ENCODE measurements around the gene ZNF513. TPM values are rescaled to one million over a fixed set of nuclear protein-coding genes. Genes with fewer than 3 reads are reported as not detected.

Gene ZNF513
- total and polyA plus RNA-seq, 2 experiments from 2014 or later, result 20.6 to 26.1 TPM

DNA sequence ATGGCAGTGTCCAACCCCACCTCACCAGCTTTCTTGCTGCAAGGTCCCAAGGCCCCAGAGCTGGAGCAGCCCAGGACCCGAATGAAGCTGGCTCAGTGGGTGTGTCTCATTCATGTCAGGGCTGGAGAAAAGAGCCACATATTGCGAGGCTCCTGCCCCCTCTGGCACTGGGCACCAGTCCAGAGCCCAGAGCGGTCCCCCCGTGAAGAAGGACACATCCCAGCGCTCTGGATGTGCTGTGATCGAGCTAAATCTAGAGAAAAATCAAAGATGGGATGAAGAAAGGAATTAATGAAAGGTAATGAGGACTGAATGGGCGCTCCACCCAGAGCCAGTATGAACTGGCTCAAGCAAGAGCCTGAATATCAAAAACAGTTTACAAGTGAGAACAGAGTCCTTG is 44.4 kb downstream of the ZNF513 start:
- no peaks in the 10 kb centered on the region for H3K36me3 ChIP-seq (replicated peaks; ENCODE audit: insufficient read depth, low read depth)
- no peaks in the 10 kb centered on the region for H3K9me2 ChIP-seq (replicated peaks; ENCODE audit: insufficient read depth)
- no peak overlapping the region for H2AFZ ChIP-seq
- no peaks in the 10 kb centered on the region for H3K27me3 ChIP-seq
- H3K27ac ChIP-seq, result no peak overlapping the region
- no peak overlapping the region for H3K4me3 ChIP-seq
- H3K79me2 ChIP-seq, result no peaks in the 10 kb centered on the region
- H3K9me3 ChIP-seq (ENCODE audit: low read depth), result no peaks in the 10 kb centered on the region
- no peaks in the 10 kb centered on the region for H3K4me1 ChIP-seq (ENCODE audit: insufficient read depth)
- 98% methylated on average over 7 of the region's 7 CpGs for WGBS (ENCODE audit: low lambda C conversion rate, missing lambda C conversion rate)
- no peak for TF ChIP-seq EZH2 (IDR thresholded peaks at IDR 0.05; ENCODE audit: borderline replicate concordance)
- no peak for TF ChIP-seq EZH2phosphoT487 (IDR thresholded peaks at IDR 0.05; ENCODE audit: low read depth, severe bottlenecking, unreplicated experiment)
- TF ChIP-seq, protein P1, sequence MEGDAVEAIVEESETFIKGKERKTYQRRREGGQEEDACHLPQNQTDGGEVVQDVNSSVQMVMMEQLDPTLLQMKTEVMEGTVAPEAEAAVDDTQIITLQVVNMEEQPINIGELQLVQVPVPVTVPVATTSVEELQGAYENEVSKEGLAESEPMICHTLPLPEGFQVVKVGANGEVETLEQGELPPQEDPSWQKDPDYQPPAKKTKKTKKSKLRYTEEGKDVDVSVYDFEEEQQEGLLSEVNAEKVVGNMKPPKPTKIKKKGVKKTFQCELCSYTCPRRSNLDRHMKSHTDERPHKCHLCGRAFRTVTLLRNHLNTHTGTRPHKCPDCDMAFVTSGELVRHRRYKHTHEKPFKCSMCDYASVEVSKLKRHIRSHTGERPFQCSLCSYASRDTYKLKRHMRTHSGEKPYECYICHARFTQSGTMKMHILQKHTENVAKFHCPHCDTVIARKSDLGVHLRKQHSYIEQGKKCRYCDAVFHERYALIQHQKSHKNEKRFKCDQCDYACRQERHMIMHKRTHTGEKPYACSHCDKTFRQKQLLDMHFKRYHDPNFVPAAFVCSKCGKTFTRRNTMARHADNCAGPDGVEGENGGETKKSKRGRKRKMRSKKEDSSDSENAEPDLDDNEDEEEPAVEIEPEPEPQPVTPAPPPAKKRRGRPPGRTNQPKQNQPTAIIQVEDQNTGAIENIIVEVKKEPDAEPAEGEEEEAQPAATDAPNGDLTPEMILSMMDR (IDR thresholded peaks at IDR 0.05; ENCODE audit: poor library complexity), result no peak
- no peak overlapping the region for H3K4me2 ChIP-seq
- no peaks in the 10 kb centered on the region for H4K20me1 ChIP-seq (ENCODE audit: insufficient read depth, poor library complexity, severe bottlenecking)
- DNase-seq (ENCODE audit: low spot score), result no peak

- Histone ChIP-seq H3K4me3 (no peak overlapping the region), H3K9me2 (replicated peaks; ENCODE audit: insufficient read depth) (no peaks in the 10 kb centered on the region), H3K9me3 (ENCODE audit: low read depth) (no peaks in the 10 kb centered on the region), H3K79me2 (no peaks in the 10 kb centered on the region), H3K4me1 (ENCODE audit: insufficient read depth) (no peaks in the 10 kb centered on the region), H4K20me1 (ENCODE audit: insufficient read depth, poor library complexity, severe bottlenecking) (no peaks in the 10 kb centered on the region), H3K27ac (no peak overlapping the region), H2AFZ (no peak overlapping the region), H3K36me3 (replicated peaks; ENCODE audit: insufficient read depth, low read depth) (no peaks in the 10 kb centered on the region), H3K27me3 (no peaks in the 10 kb centered on the region), H3K4me2 (no peak overlapping the region)
- no peak for DNase-seq (ENCODE audit: low spot score)
- WGBS (ENCODE audit: low lambda C conversion rate, missing lambda C conversion rate), result 88% methylated on average over 3 of the region's 3 CpGs
- TF ChIP-seq EZH2phosphoT487 (IDR thresholded peaks at IDR 0.05; ENCODE audit: low read depth, severe bottlenecking, unreplicated experiment) (no peak), EZH2 (IDR thresholded peaks at IDR 0.05; ENCODE audit: borderline replicate concordance) (no peak)
- TF ChIP-seq, protein P1 (IDR thresholded peaks at IDR 0.05; ENCODE audit: poor library complexity), result no peak
Measured at GRCh38 chr2:27335311-27335710, 45.2 kb downstream of the ZNF513 start.

Other genes with a start within 250 kb of the ZNF513 start
- 69.2 and 69.6 TPM in 2 replicates for gene PREB, start 246.1 kb downstream of the ZNF513 start, total RNA-seq
- gene PREB, start 246.1 kb downstream of the ZNF513 start, polyA plus RNA-seq, result 71.7 and 90.3 TPM in 2 replicates
- gene PRR30, start 241.3 kb downstream of the ZNF513 start, total RNA-seq, result not detected in 2 replicates
- gene PRR30, start 241.3 kb downstream of the ZNF513 start, polyA plus RNA-seq, result not detected in 2 replicates
- gene TCF23, start 231.7 kb downstream of the ZNF513 start, total RNA-seq, result not detected in 2 replicates
- gene TCF23, start 231.7 kb downstream of the ZNF513 start, polyA plus RNA-seq, result not detected in 2 replicates
- gene ATRAID, start 168.7 kb downstream of the ZNF513 start, total RNA-seq, result 161 and 173 TPM in 2 replicates
- 259 and 281 TPM in 2 replicates for gene ATRAID, start 168.7 kb downstream of the ZNF513 start, polyA plus RNA-seq
- 65.8 and 72.3 TPM in 2 replicates for gene SLC5A6, start 168.5 kb downstream of the ZNF513 start, total RNA-seq
- gene SLC5A6, start 168.5 kb downstream of the ZNF513 start, polyA plus RNA-seq, result 58.9 and 66.6 TPM in 2 replicates
- 13.2 and 16.6 TPM in 2 replicates for gene CAD, start 163.4 kb downstream of the ZNF513 start, total RNA-seq
- 20.7 TPM in 2 replicates for gene CAD, start 163.4 kb downstream of the ZNF513 start, polyA plus RNA-seq
- gene SLC30A3, start 117.7 kb downstream of the ZNF513 start, total RNA-seq, result 0.20 TPM in 1 of 2 replicates, not detected in the other
- not detected in 2 replicates for gene SLC30A3, start 117.7 kb downstream of the ZNF513 start, polyA plus RNA-seq
- gene DNAJC5G, start 105.3 kb downstream of the ZNF513 start, total RNA-seq, result not detected in 2 replicates
- gene DNAJC5G, start 105.3 kb downstream of the ZNF513 start, polyA plus RNA-seq, result not detected in 2 replicates
- not detected in 2 replicates for gene TRIM54, start 98.3 kb downstream of the ZNF513 start, total RNA-seq
- gene TRIM54, start 98.3 kb downstream of the ZNF513 start, polyA plus RNA-seq, result not detected in 2 replicates
- gene UCN, start 72.3 kb downstream of the ZNF513 start, total RNA-seq, result 1.4 and 2.9 TPM in 2 replicates
- gene UCN, start 72.3 kb downstream of the ZNF513 start, polyA plus RNA-seq, result 1.0 and 2.6 TPM in 2 replicates
- gene MPV17, start 57.6 kb downstream of the ZNF513 start, total RNA-seq, result 71.4 and 96.8 TPM in 2 replicates
- 111 and 131 TPM in 2 replicates for gene MPV17, start 57.6 kb downstream of the ZNF513 start, polyA plus RNA-seq
- gene GTF3C2, start 24.0 kb downstream of the ZNF513 start, total RNA-seq, result 51.3 and 53.3 TPM in 2 replicates
- 46.8 and 58.0 TPM in 2 replicates for gene GTF3C2, start 24.0 kb downstream of the ZNF513 start, polyA plus RNA-seq
- 28.0 and 28.7 TPM in 2 replicates for gene EIF2B4, start 10.4 kb downstream of the ZNF513 start, total RNA-seq
- 67.5 and 68.7 TPM in 2 replicates for gene EIF2B4, start 10.4 kb downstream of the ZNF513 start, polyA plus RNA-seq
- 81.8 and 88.7 TPM in 2 replicates for gene SNX17, start 10.1 kb downstream of the ZNF513 start, total RNA-seq
- 105 and 109 TPM in 2 replicates for gene SNX17, start 10.1 kb downstream of the ZNF513 start, polyA plus RNA-seq
- 60.6 and 64.9 TPM in 2 replicates for gene PPM1G, start 28.9 kb upstream of the ZNF513 start, total RNA-seq
- 65.7 and 71.0 TPM in 2 replicates for gene PPM1G, start 28.9 kb upstream of the ZNF513 start, polyA plus RNA-seq
- gene NRBP1, start 47.9 kb upstream of the ZNF513 start, total RNA-seq, result 114 and 127 TPM in 2 replicates
- 157 and 165 TPM in 2 replicates for gene NRBP1, start 47.9 kb upstream of the ZNF513 start, polyA plus RNA-seq
- gene KRTCAP3, start 61.6 kb upstream of the ZNF513 start, total RNA-seq, result 11.4 and 19.3 TPM in 2 replicates
- gene KRTCAP3, start 61.6 kb upstream of the ZNF513 start, polyA plus RNA-seq, result 21.0 and 23.3 TPM in 2 replicates
- gene IFT172, start 109.0 kb upstream of the ZNF513 start, total RNA-seq, result 12.2 and 13.0 TPM in 2 replicates
- gene IFT172, start 109.0 kb upstream of the ZNF513 start, polyA plus RNA-seq, result 13.3 and 14.4 TPM in 2 replicates
- gene FNDC4, start 114.5 kb upstream of the ZNF513 start, total RNA-seq, result 15.6 and 16.3 TPM in 2 replicates
- 21.4 and 24.2 TPM in 2 replicates for gene FNDC4, start 114.5 kb upstream of the ZNF513 start, polyA plus RNA-seq
- 7.2 and 7.4 TPM in 2 replicates for gene GCKR, start 116.1 kb upstream of the ZNF513 start, total RNA-seq
- 7.6 and 8.7 TPM in 2 replicates for gene GCKR, start 116.1 kb upstream of the ZNF513 start, polyA plus RNA-seq
- 27.7 and 30.7 TPM in 2 replicates for gene ZNF512, start 202.3 kb upstream of the ZNF513 start, total RNA-seq
- 13.7 and 19.9 TPM in 2 replicates for gene ZNF512, start 202.3 kb upstream of the ZNF513 start, polyA plus RNA-seq
- 2.7 and 4.4 TPM in 2 replicates for gene CCDC121, start 248.3 kb upstream of the ZNF513 start, total RNA-seq
- gene CCDC121, start 248.3 kb upstream of the ZNF513 start, polyA plus RNA-seq, result 2.7 and 5.4 TPM in 2 replicates
- 35.8 and 36.5 TPM in 2 replicates for gene GPN1, start 248.3 kb upstream of the ZNF513 start, total RNA-seq
- 30.1 and 46.7 TPM in 2 replicates for gene GPN1, start 248.3 kb upstream of the ZNF513 start, polyA plus RNA-seq

All from hepatocyte (in vitro differentiated cells).